ENCODE measurements around the gene CNTRL.
A peak's percentile ranks its signal among the peaks of the same experiment; 100 is the strongest.

Gene CNTRL

GRCh38 chr9:121192959-121193640, 118.3 kb downstream of the CNTRL start:
- H3K79me2 ChIP-seq, result peaks cover 18% of the 10 kb centered on the region
- TF ChIP-seq CTCF (IDR thresholded peaks at IDR 0.05), result no peak
- H3K36me3 ChIP-seq (ENCODE audit: control insufficient read depth, insufficient read depth, low read length), result no peaks in the 10 kb centered on the region
- no peak overlapping the region for H3K9ac ChIP-seq
- H3K4me1 ChIP-seq, result no peaks in the 10 kb centered on the region
- no peaks in the 10 kb centered on the region for H3K27me3 ChIP-seq (ENCODE audit: control insufficient read depth, insufficient read depth, low read length)
- H3K4me2 ChIP-seq (ENCODE audit: low read length), result no peak overlapping the region
- no peak overlapping the region for H3K27ac ChIP-seq
- H3K9me3 ChIP-seq (ENCODE audit: control insufficient read depth, low read length), result no peaks in the 10 kb centered on the region
- no peak overlapping the region for H2AFZ ChIP-seq
- no peak overlapping the region for H3K4me3 ChIP-seq (ENCODE audit: low read depth, low read length)

- H3K27me3 ChIP-seq (ENCODE audit: control insufficient read depth, insufficient read depth, low read length), result no peaks in the 10 kb centered on the region
- no peak overlapping the region for H3K4me2 ChIP-seq (ENCODE audit: low read length)
- H3K27ac ChIP-seq, result no peak overlapping the region
- H3K9me3 ChIP-seq (ENCODE audit: control insufficient read depth, low read length), result no peaks in the 10 kb centered on the region
- H3K4me1 ChIP-seq, result peaks cover 4% of the 10 kb centered on the region
- no peak for TF ChIP-seq CTCF (IDR thresholded peaks at IDR 0.05)
- no peak overlapping the region for H2AFZ ChIP-seq
- no peaks in the 10 kb centered on the region for H3K36me3 ChIP-seq (ENCODE audit: control insufficient read depth, insufficient read depth, low read length)
- peaks cover 28% of the 10 kb centered on the region for H3K79me2 ChIP-seq
- H3K4me3 ChIP-seq (ENCODE audit: low read depth, low read length), result no peak overlapping the region
- no peak overlapping the region for H3K9ac ChIP-seq
Measured at GRCh38 chr9:121194730-121195129, 120.0 kb downstream of the CNTRL start.

- peaks cover 36% of the 10 kb centered on the region for H3K79me2 ChIP-seq
- H3K4me2 ChIP-seq (ENCODE audit: low read length), result no peak overlapping the region
- no peak overlapping the region for H3K27ac ChIP-seq
- H2AFZ ChIP-seq, result no peak overlapping the region
- no peak overlapping the region for H3K9ac ChIP-seq
- H3K27me3 ChIP-seq (ENCODE audit: control insufficient read depth, insufficient read depth, low read length), result no peaks in the 10 kb centered on the region
- H3K36me3 ChIP-seq (ENCODE audit: control insufficient read depth, insufficient read depth, low read length), result no peaks in the 10 kb centered on the region
- peaks cover 4% of the 10 kb centered on the region for H3K4me1 ChIP-seq
- no peak overlapping the region for H3K4me3 ChIP-seq (ENCODE audit: low read depth, low read length)
- H3K9me3 ChIP-seq (ENCODE audit: control insufficient read depth, low read length), result no peaks in the 10 kb centered on the region
- TF ChIP-seq CTCF (IDR thresholded peaks at IDR 0.05), result no peak
Measured at GRCh38 chr9:121196389-121196788, 121.6 kb downstream of the CNTRL start.

- Histone ChIP-seq H3K79me2 (peaks cover 31% of the 10 kb centered on the region), H3K9me3 (ENCODE audit: control insufficient read depth, low read length) (no peaks in the 10 kb centered on the region), H3K9ac (no peak overlapping the region), H3K4me2 (ENCODE audit: low read length) (no peak overlapping the region), H3K27ac (no peak overlapping the region), H3K4me1 (peaks cover 4% of the 10 kb centered on the region), H2AFZ (no peak overlapping the region), H3K4me3 (ENCODE audit: low read depth, low read length) (no peak overlapping the region), H3K27me3 (ENCODE audit: control insufficient read depth, insufficient read depth, low read length) (no peaks in the 10 kb centered on the region), H3K36me3 (ENCODE audit: control insufficient read depth, insufficient read depth, low read length) (no peaks in the 10 kb centered on the region)
- TF ChIP-seq CTCF (IDR thresholded peaks at IDR 0.05), result no peak
Measured at GRCh38 chr9:121197132-121197531, 122.4 kb downstream of the CNTRL start.

GRCh38 chr9:121198512-121199042, 123.8 kb downstream of the CNTRL start:
- Histone ChIP-seq H3K9me3 (ENCODE audit: control insufficient read depth, low read length) (no peaks in the 10 kb centered on the region), H3K4me2 (ENCODE audit: low read length) (peak overlapping the region; percentile 15), H3K27me3 (ENCODE audit: control insufficient read depth, insufficient read depth, low read length) (no peaks in the 10 kb centered on the region), H3K9ac (no peak overlapping the region), H2AFZ (no peak overlapping the region), H3K4me1 (peaks cover 4% of the 10 kb centered on the region), H3K36me3 (ENCODE audit: control insufficient read depth, insufficient read depth, low read length) (no peaks in the 10 kb centered on the region), H3K79me2 (peaks cover 29% of the 10 kb centered on the region), H3K27ac (no peak overlapping the region), H3K4me3 (ENCODE audit: low read depth, low read length) (no peak overlapping the region)
- no peak for TF ChIP-seq CTCF (IDR thresholded peaks at IDR 0.05)

Measured in parathyroid adenoma (tissue), 2 donors.